22Rv1 (cell line): ENCODE data around the gene CLSTN3.

Source experiments
- CTCF ChIP-seq: fragments of 450-650 bp; IDR thresholded peaks from 2 replicates; pipeline ENCODE4 v1.5.1; 2017; ENCODE audit warnings: mild to moderate bottlenecking
- ZFX ChIP-seq: fragments of 450-650 bp; IDR thresholded peaks from 2 replicates; pipeline ENCODE4 v1.6.1; 2017; ENCODE audit warnings: antibody characterized with exemption, borderline replicate concordance

- no peak for TF ChIP-seq CTCF
- no peak for TF ChIP-seq ZFX
Measured at GRCh38 chr12:7142809-7143465, 12.8 kb downstream of the CLSTN3 start.
